ENCODE measurements around the gene OVCH1.

The OVCH1 gene

GRCh38 chr12:29426498-29426897 is 71.0 kb downstream of the OVCH1 start:
- no peak overlapping the region for H2AFZ ChIP-seq
- no peaks in the 10 kb centered on the region for H3K27me3 ChIP-seq (ENCODE audit: control insufficient read depth, insufficient read depth, low read length)
- H3K4me1 ChIP-seq: no peaks in the 10 kb centered on the region
- no peak overlapping the region for H3K4me2 ChIP-seq (ENCODE audit: low read length)
- no peaks in the 10 kb centered on the region for H3K9me3 ChIP-seq (ENCODE audit: control insufficient read depth, low read length)
- no peak overlapping the region for H3K27ac ChIP-seq
- no peak overlapping the region for H3K9ac ChIP-seq
- no peak overlapping the region for H3K4me3 ChIP-seq (ENCODE audit: low read depth, low read length)
- TF ChIP-seq, protein P1, sequence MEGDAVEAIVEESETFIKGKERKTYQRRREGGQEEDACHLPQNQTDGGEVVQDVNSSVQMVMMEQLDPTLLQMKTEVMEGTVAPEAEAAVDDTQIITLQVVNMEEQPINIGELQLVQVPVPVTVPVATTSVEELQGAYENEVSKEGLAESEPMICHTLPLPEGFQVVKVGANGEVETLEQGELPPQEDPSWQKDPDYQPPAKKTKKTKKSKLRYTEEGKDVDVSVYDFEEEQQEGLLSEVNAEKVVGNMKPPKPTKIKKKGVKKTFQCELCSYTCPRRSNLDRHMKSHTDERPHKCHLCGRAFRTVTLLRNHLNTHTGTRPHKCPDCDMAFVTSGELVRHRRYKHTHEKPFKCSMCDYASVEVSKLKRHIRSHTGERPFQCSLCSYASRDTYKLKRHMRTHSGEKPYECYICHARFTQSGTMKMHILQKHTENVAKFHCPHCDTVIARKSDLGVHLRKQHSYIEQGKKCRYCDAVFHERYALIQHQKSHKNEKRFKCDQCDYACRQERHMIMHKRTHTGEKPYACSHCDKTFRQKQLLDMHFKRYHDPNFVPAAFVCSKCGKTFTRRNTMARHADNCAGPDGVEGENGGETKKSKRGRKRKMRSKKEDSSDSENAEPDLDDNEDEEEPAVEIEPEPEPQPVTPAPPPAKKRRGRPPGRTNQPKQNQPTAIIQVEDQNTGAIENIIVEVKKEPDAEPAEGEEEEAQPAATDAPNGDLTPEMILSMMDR (IDR thresholded peaks at IDR 0.05): no peak
- no peaks in the 10 kb centered on the region for H3K79me2 ChIP-seq
- H3K36me3 ChIP-seq (ENCODE audit: control insufficient read depth, insufficient read depth, low read length): no peaks in the 10 kb centered on the region

- no peak overlapping the region for H3K27ac ChIP-seq
- no peak overlapping the region for H3K4me3 ChIP-seq (ENCODE audit: low read depth, low read length)
- H3K79me2 ChIP-seq: no peaks in the 10 kb centered on the region
- H3K9me3 ChIP-seq (ENCODE audit: control insufficient read depth, low read length): no peaks in the 10 kb centered on the region
- H3K27me3 ChIP-seq (ENCODE audit: control insufficient read depth, insufficient read depth, low read length): no peaks in the 10 kb centered on the region
- H3K36me3 ChIP-seq (ENCODE audit: control insufficient read depth, insufficient read depth, low read length): no peaks in the 10 kb centered on the region
- TF ChIP-seq, protein P1 (IDR thresholded peaks at IDR 0.05): no peak
- no peaks in the 10 kb centered on the region for H3K4me1 ChIP-seq
- H3K9ac ChIP-seq: no peak overlapping the region
- H2AFZ ChIP-seq: no peak overlapping the region
- no peak overlapping the region for H3K4me2 ChIP-seq (ENCODE audit: low read length)
These were observed 71.8 kb downstream of the OVCH1 start for GRCh38 chr12:29425722-29426121.

- Histone ChIP-seq H3K9ac (no peak overlapping the region), H3K4me3 (ENCODE audit: low read depth, low read length) (no peak overlapping the region), H2AFZ (no peak overlapping the region), H3K27me3 (ENCODE audit: control insufficient read depth, insufficient read depth, low read length) (no peaks in the 10 kb centered on the region), H3K36me3 (ENCODE audit: control insufficient read depth, insufficient read depth, low read length) (no peaks in the 10 kb centered on the region), H3K4me1 (no peaks in the 10 kb centered on the region), H3K9me3 (ENCODE audit: control insufficient read depth, low read length) (no peaks in the 10 kb centered on the region), H3K4me2 (ENCODE audit: low read length) (no peak overlapping the region), H3K79me2 (no peaks in the 10 kb centered on the region), H3K27ac (no peak overlapping the region)
- TF ChIP-seq, protein P1 (IDR thresholded peaks at IDR 0.05): no peak
These were observed 80.7 kb downstream of the OVCH1 start for GRCh38 chr12:29416748-29417147.

- no peaks in the 10 kb centered on the region for H3K27me3 ChIP-seq (ENCODE audit: control insufficient read depth, insufficient read depth, low read length)
- H3K27ac ChIP-seq: no peak overlapping the region
- TF ChIP-seq, protein P1 (IDR thresholded peaks at IDR 0.05): no peak
- H3K79me2 ChIP-seq: no peaks in the 10 kb centered on the region
- H3K36me3 ChIP-seq (ENCODE audit: control insufficient read depth, insufficient read depth, low read length): no peaks in the 10 kb centered on the region
- H3K4me2 ChIP-seq (ENCODE audit: low read length): no peak overlapping the region
- H3K4me3 ChIP-seq (ENCODE audit: low read depth, low read length): no peak overlapping the region
- no peak overlapping the region for H2AFZ ChIP-seq
- H3K9me3 ChIP-seq (ENCODE audit: control insufficient read depth, low read length): no peaks in the 10 kb centered on the region
- H3K9ac ChIP-seq: no peak overlapping the region
- no peaks in the 10 kb centered on the region for H3K4me1 ChIP-seq
These were observed 82.4 kb downstream of the OVCH1 start for GRCh38 chr12:29415111-29415510.

- TF ChIP-seq, protein P1 (IDR thresholded peaks at IDR 0.05): no peak
- H3K9ac ChIP-seq: no peak overlapping the region
- no peaks in the 10 kb centered on the region for H3K4me1 ChIP-seq
- H3K4me2 ChIP-seq (ENCODE audit: low read length): no peak overlapping the region
- no peak overlapping the region for H2AFZ ChIP-seq
- no peaks in the 10 kb centered on the region for H3K36me3 ChIP-seq (ENCODE audit: control insufficient read depth, insufficient read depth, low read length)
- no peaks in the 10 kb centered on the region for H3K79me2 ChIP-seq
- H3K27ac ChIP-seq: no peak overlapping the region
- no peak overlapping the region for H3K4me3 ChIP-seq (ENCODE audit: low read depth, low read length)
- H3K27me3 ChIP-seq (ENCODE audit: control insufficient read depth, insufficient read depth, low read length): no peaks in the 10 kb centered on the region
- H3K9me3 ChIP-seq (ENCODE audit: control insufficient read depth, low read length): no peaks in the 10 kb centered on the region
These were observed 83.1 kb downstream of the OVCH1 start for GRCh38 chr12:29414368-29414767.

Data from parathyroid adenoma (tissue), 2 donors.